ENCODE data around the gene KLF15.

KLF15 gene

DNA sequence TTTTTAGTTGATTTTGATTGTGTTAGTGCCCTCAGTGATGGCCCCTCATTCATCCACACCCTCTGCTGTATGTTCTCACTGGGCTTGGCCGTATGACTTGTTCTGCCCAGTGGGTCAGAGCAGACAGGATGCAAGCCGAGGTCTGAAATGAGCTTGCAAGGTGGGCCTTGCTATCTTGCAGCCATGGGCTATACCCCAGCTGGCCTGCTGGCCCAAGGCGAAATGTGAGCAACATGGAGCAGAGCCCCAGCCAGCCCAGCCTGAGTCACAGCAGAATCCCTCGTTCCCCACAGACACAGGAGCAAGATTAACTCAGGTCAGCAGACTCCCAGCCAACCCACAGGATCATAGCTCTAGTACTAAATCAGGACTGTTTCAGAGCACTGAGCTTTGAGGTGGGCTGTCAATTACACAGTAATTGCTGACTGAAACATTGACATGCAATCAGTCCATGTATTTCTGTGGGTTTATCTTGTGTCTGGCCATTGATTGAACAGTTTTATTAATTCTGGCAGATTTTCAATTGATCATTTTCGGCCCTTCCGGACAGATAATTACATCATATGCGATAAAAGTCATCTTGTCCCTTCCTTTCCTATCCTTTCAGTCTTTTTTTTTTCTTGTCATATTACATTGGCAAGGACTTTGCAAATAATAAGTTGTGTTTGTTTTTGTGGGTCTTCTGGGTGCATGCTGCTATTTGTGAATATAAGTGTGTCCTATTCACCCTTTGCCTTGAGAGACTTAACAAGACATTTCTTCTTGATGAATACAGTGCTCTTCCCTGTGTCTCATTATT is 27.1 kb downstream of the KLF15 start:
- H3K27me3 Mint-ChIP-seq, result peaks cover 47 to 56% of the 10 kb centered on the region in 2 donors

GRCh38 chr3:126326629-126327028 is 30.6 kb downstream of the KLF15 start:
- Mint-ChIP-seq H3K36me3 (ENCODE audit: insufficient read depth) (no peaks in the 10 kb centered on the region), H3K4me3 (no peak overlapping the region), H3K4me1 (ENCODE audit: low read depth in 2 of 2) (no peaks in the 10 kb centered on the region), H3K9me3 (peaks cover 10 to 30% of the 10 kb centered on the region in 2 donors), H3K27me3 (peaks cover 52 to 67% of the 10 kb centered on the region in 2 donors), H3K27ac (no peak overlapping the region)
- ATAC-seq (replicated peaks), result no peak
- no peak for DNase-seq

More for the DNA sequence above, 27.1 kb downstream of the KLF15 start:
- no peak for DNase-seq
- ATAC-seq (replicated peaks), result no peak
- no peak overlapping the region for H3K4me3 Mint-ChIP-seq
- peaks cover 10 to 30% of the 10 kb centered on the region in 2 donors for H3K9me3 Mint-ChIP-seq
- H3K36me3 Mint-ChIP-seq (ENCODE audit: insufficient read depth), result no peaks in the 10 kb centered on the region
- H3K4me1 Mint-ChIP-seq (ENCODE audit: low read depth in 2 of 2), result no peaks in the 10 kb centered on the region
- no peak overlapping the region for H3K27ac Mint-ChIP-seq

- DNase-seq (no peak), ATAC-seq (replicated peaks) (no peak)
- H3K27me3 Mint-ChIP-seq, result peaks cover 21 to 39% of the 10 kb centered on the region in 2 donors
- no peaks in the 10 kb centered on the region for H3K36me3 Mint-ChIP-seq (ENCODE audit: insufficient read depth)
- no peak overlapping the region for H3K27ac Mint-ChIP-seq
- H3K4me1 Mint-ChIP-seq (ENCODE audit: low read depth in 2 of 2), result no peaks in the 10 kb centered on the region
- peaks cover 0 to 7% of the 10 kb centered on the region in 2 donors for H3K9me3 Mint-ChIP-seq
- H3K4me3 Mint-ChIP-seq, result no peak overlapping the region
These were observed 34.8 kb downstream of the KLF15 start for GRCh38 chr3:126322181-126322967.

- no peaks in the 10 kb centered on the region for H3K36me3 Mint-ChIP-seq (ENCODE audit: insufficient read depth)
- H3K4me1 Mint-ChIP-seq (ENCODE audit: low read depth in 2 of 2), result no peaks in the 10 kb centered on the region
- no peak overlapping the region for H3K27ac Mint-ChIP-seq
- no peak overlapping the region for H3K4me3 Mint-ChIP-seq
- peaks cover 16 to 37% of the 10 kb centered on the region in 2 donors for H3K27me3 Mint-ChIP-seq
- no peak for ATAC-seq (replicated peaks)
- DNase-seq, result no peak
- H3K9me3 Mint-ChIP-seq, result peaks cover 1 to 4% of the 10 kb centered on the region in 2 donors
These were observed 35.7 kb downstream of the KLF15 start for GRCh38 chr3:126321490-126321889.

DNA sequence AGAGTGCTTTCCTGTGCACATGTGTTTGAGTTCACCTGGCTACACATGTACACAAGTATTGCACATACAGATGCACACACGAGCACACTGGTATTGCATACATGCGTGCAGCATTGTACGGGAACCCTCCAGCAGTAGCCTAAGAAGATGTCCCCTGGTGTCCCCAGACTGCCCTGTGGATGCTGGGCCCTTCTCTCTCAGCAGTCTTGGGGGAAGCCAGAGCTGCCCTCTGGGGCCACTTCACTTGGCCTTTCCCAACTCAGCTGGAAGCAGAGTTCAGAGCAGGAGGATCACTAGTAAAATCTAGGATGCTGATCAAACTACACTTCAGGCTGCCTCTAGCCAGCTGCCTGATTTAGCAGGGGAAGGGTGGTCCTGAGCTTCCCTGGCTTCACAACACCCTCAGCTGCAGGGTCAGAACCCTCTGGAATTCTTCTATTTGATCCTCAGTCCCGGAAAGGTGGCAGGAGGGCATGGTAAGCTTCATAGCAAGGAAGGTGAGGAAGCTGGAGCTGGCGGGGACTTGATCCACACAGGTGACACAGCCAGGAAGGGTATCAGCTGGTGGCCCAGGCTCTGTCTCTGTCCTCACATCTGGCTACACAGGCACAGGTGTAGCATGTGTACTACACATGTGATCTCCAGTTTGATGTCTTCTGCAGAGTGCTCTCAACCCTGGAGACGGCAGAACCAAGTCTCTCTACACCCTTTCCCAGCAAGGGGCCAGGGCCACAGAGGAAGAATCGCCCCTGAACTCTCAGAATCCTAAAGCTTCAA is 36.5 kb downstream of the KLF15 start:
- ATAC-seq (replicated peaks) (no peak), DNase-seq (no peak)
- H3K4me1 Mint-ChIP-seq (ENCODE audit: low read depth in 2 of 2), result no peaks in the 10 kb centered on the region
- H3K9me3 Mint-ChIP-seq, result peaks cover 0 to 1% of the 10 kb centered on the region in 2 donors
- H3K27ac Mint-ChIP-seq, result no peak overlapping the region
- no peak overlapping the region for H3K4me3 Mint-ChIP-seq
- H3K36me3 Mint-ChIP-seq (ENCODE audit: insufficient read depth), result no peaks in the 10 kb centered on the region
- H3K27me3 Mint-ChIP-seq, result peaks cover 20 to 38% of the 10 kb centered on the region in 2 donors

- no peaks in the 10 kb centered on the region for H3K36me3 Mint-ChIP-seq (ENCODE audit: insufficient read depth)
- no peak for DNase-seq
- H3K27me3 Mint-ChIP-seq, result peaks cover 20 to 44% of the 10 kb centered on the region in 2 donors
- no peak overlapping the region for H3K27ac Mint-ChIP-seq
- peaks cover 0 to 1% of the 10 kb centered on the region in 2 donors for H3K9me3 Mint-ChIP-seq
- no peak overlapping the region for H3K4me3 Mint-ChIP-seq
- no peak for ATAC-seq (replicated peaks)
- H3K4me1 Mint-ChIP-seq (ENCODE audit: low read depth in 2 of 2), result no peaks in the 10 kb centered on the region
These were observed 37.4 kb downstream of the KLF15 start for GRCh38 chr3:126319701-126320295.

- H3K9me3 Mint-ChIP-seq, result peaks cover 0 to 1% of the 10 kb centered on the region in 2 donors
- H3K36me3 Mint-ChIP-seq (ENCODE audit: insufficient read depth), result no peaks in the 10 kb centered on the region
These were observed 39.9 kb downstream of the KLF15 start for GRCh38 chr3:126317029-126317996.

DNA sequence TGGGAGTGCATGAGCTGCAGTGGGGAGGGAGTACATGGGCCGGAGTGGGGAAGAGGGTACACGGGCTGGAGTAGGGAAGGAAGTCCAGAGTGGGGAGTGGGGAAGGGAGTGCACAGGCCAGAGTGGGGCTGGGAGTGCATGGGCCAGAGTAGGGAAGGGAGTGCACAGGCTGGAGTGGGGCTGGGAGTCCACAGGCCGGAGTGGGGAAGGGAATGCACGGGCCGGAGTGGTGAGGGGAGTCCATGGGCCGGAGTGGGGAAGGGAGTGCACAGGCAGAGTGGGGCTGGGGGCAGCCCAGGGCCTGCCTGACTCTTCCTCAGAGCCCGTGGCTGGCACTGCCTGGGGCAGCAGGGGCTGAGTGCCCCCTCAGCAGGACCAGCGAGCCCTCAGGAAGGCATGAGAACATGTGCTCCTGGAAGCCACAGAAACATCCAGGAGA is 40.7 kb downstream of the KLF15 start:
- Mint-ChIP-seq H3K9me3 (peaks cover 0 to 1% of the 10 kb centered on the region in 2 donors), H3K4me3 (no peak overlapping the region), H3K4me1 (ENCODE audit: low read depth in 2 of 2) (no peaks in the 10 kb centered on the region), H3K27ac (no peak overlapping the region), H3K36me3 (ENCODE audit: insufficient read depth) (no peaks in the 10 kb centered on the region), H3K27me3 (peaks cover 16 to 39% of the 10 kb centered on the region in 2 donors)
- DNase-seq (no peak), ATAC-seq (replicated peaks) (no peak)

More at GRCh38 chr3:126317029-126317996, 39.9 kb downstream of the KLF15 start:
- no peaks in the 10 kb centered on the region for H3K4me1 Mint-ChIP-seq (ENCODE audit: low read depth in 2 of 2)
- no peak overlapping the region for H3K4me3 Mint-ChIP-seq
- peaks cover 17 to 39% of the 10 kb centered on the region in 2 donors for H3K27me3 Mint-ChIP-seq
- no peak for DNase-seq
- H3K27ac Mint-ChIP-seq, result no peak overlapping the region
- ATAC-seq (replicated peaks), result no peak

DNA sequence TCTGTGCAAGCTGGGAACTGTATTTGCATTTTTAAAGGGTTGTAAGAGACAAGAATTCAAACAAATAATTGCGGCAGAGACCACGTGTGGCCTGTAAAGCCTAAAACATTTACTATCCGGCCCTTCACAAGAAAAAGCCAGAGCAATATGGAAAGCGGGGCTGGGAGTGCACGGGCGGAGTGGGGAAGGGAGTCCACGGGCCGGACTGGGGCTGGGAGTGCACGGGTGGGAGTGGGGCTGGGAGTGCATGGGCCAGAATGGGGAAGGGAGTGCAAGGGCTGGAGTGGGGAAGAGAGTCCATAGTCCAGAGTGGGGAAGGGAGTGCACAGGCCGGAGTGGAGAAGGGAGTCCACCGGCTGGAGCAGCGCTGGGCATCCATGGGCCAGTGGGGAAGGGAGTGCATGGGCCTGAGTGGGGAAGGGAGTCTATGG is 41.2 kb downstream of the KLF15 start:
- Mint-ChIP-seq H3K4me3 (no peak overlapping the region), H3K27me3 (peaks cover 17 to 43% of the 10 kb centered on the region in 2 donors), H3K36me3 (ENCODE audit: insufficient read depth) (no peaks in the 10 kb centered on the region), H3K27ac (no peak overlapping the region), H3K4me1 (ENCODE audit: low read depth in 2 of 2) (no peaks in the 10 kb centered on the region), H3K9me3 (peaks cover 0 to 1% of the 10 kb centered on the region in 2 donors)
- no peak for ATAC-seq (replicated peaks)
- no peak for DNase-seq

- Mint-ChIP-seq H3K4me1 (ENCODE audit: low read depth in 2 of 2) (no peaks in the 10 kb centered on the region), H3K27me3 (peaks cover 21 to 45% of the 10 kb centered on the region in 2 donors)
- no peak for ATAC-seq (replicated peaks)
These were observed 42.2 kb downstream of the KLF15 start for GRCh38 chr3:126314790-126315658.

GRCh38 chr3:126314305-126314789 is 42.9 kb downstream of the KLF15 start:
- Mint-ChIP-seq H3K9me3 (peaks cover 0 to 1% of the 10 kb centered on the region in 2 donors), H3K36me3 (ENCODE audit: insufficient read depth) (no peaks in the 10 kb centered on the region), H3K4me1 (ENCODE audit: low read depth in 2 of 2) (no peaks in the 10 kb centered on the region), H3K4me3 (no peak overlapping the region), H3K27me3 (peaks cover 22 to 42% of the 10 kb centered on the region in 2 donors), H3K27ac (no peak overlapping the region)
- DNase-seq (no peak), ATAC-seq (replicated peaks) (no peak)

More at GRCh38 chr3:126314790-126315658, 42.2 kb downstream of the KLF15 start:
- Mint-ChIP-seq H3K27ac (no peak overlapping the region), H3K4me3 (no peak overlapping the region), H3K9me3 (peaks cover 0 to 1% of the 10 kb centered on the region in 2 donors), H3K36me3 (ENCODE audit: insufficient read depth) (no peaks in the 10 kb centered on the region)
- DNase-seq, result no peak

Measured in effector memory CD8-positive, alpha-beta T cell (primary cell).